SU-DHL-6 (cell line): ENCODE results near the gene RRAS2.

ENCODE experiments used
- CTCF ChIP-seq: fragments of 200-600 bp; sonication (generic); IDR thresholded peaks from one replicate; pipeline ENCODE4 v1.5.1; 2017; ENCODE audit warnings: antibody characterized with exemption, mild to moderate bottlenecking, low read length, moderate library complexity; ENCODE audit not compliant: insufficient read depth, poor library complexity, severe bottlenecking
- EZH2phosphoT487 ChIP-seq: fragments of 200-600 bp; sonication (generic), shearing (Covaris generic); conservative IDR thresholded peaks from 2 replicates; pipeline ENCODE4 v1.6.1; 2018; ENCODE audit warnings: mild to moderate bottlenecking, antibody characterized with exemption, low read length, moderate library complexity, mixed read lengths

GRCh38 chr11:14362611-14363010, 3.6 kb upstream of the RRAS2 start:
- TF ChIP-seq CTCF (no peak), EZH2phosphoT487 (no peak)
